Type B pancreatic cell (in vitro differentiated cells): ENCODE data around the gene VAV2. TPM values are rescaled to one million over a fixed set of nuclear protein-coding genes. Genes with fewer than 3 reads are reported as not detected.
A peak's percentile ranks its signal among the peaks of the same experiment; 100 is the strongest.

Source experiments
- DNase-seq: peaks from one replicate; pipeline ENCODE4 v3.0.0; 2021; ENCODE audit warnings: mixed read lengths; ENCODE audit not compliant: unreplicated experiment; ENCODE audit errors: extremely low spot score
- H3K27ac Mint-ChIP-seq: 2 replicates; pipeline ENCODE4 v1.8.0; 2021; ENCODE audit warnings: mild to moderate bottlenecking, mixed read lengths
- H3K27me3 Mint-ChIP-seq: 2 replicates; pipeline ENCODE4 v1.8.0; 2021; ENCODE audit warnings: mixed read lengths
- H3K36me3 Mint-ChIP-seq: 2 replicates; pipeline ENCODE4 v1.8.0; 2021; ENCODE audit warnings: mixed read lengths
- H3K4me1 Mint-ChIP-seq: one replicate; pipeline ENCODE4 v1.8.0; 2021; ENCODE audit warnings: mixed read lengths; ENCODE audit not compliant: unreplicated experiment
- H3K4me3 Mint-ChIP-seq: 2 replicates; pipeline ENCODE4 v1.8.0; 2021; ENCODE audit warnings: mild to moderate bottlenecking, mixed read lengths
- H3K9me3 Mint-ChIP-seq: 2 replicates; pipeline ENCODE4 v1.8.0; 2021; ENCODE audit warnings: mixed read lengths
- CTCF ChIP-seq: fragments of 200-600 bp; sonication (generic); conservative IDR thresholded peaks from 2 replicates; pipeline ENCODE4 v1.5.0; 2021; ENCODE audit warnings: antibody characterized with exemption, mild to moderate bottlenecking
- total RNA-seq: library from RNA; stranded (reverse); gene quantifications from 2 replicates; pipeline ENCODE4 v1.2.1, GENCODE V29; 2021; ENCODE audit warnings: low replicate concordance

The VAV2 gene
- total RNA-seq, 1 donor from 2014 or later: 39.4 TPM

- H3K9me3 Mint-ChIP-seq: no peaks in the 10 kb centered on the region
- H3K27me3 Mint-ChIP-seq: no peaks in the 10 kb centered on the region
- no peaks in the 10 kb centered on the region for H3K36me3 Mint-ChIP-seq
- DNase-seq: no peak
- no peak overlapping the region for H3K27ac Mint-ChIP-seq
- H3K4me1 Mint-ChIP-seq: no peaks in the 10 kb centered on the region
- H3K4me3 Mint-ChIP-seq: peak overlapping the region; percentile 82
- TF ChIP-seq CTCF: peak; percentile 61
Measured at GRCh38 chr9:134025606-134026541, 33.8 kb upstream of the VAV2 start.

DNA sequence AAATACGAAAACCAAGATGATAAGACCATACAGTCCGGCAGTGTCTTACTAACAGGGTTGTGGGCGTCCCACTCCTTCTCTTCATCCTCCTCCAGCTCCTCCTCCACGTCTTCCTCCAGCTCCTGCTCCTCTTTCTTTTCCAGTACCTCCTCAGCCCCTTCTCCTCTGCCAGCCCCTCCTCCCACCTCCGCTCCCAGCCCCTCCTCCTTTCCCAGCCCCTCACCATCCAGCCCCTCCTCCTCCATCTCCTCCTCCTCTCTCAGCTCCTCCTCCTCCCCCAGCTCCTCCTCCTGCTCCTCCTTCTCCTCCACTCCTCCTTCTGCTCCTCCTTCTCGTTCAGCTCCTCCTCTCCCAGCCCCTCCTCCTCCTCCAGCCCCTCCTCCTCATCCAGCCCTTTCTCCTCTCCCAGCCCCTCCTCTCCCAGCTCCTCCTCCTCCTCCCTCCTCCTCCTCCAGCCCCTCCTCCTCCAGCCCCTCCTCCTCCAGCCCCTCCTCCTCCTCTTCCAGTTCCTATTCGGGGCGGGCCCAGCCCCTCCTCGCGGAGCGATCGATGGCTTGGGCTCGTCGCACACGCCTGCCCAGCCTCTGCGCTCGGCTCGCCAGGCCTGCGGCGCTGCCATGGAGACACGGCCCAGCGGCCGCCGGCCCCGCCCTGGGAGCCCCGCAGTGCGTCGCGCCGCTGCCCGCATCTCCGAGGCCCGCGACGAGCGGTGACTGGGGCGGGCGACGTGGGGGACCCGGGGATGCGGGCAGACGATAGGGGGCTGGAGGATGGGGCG lies 32.9 kb upstream of the VAV2 start, which contains the start of gene BRD3OS:
Gene BRD3OS, plus strand, starts transcription at position 654 of the 778 bp plus-strand sequence. CDS start 1,267 bp downstream, outside the sequence.
- peak; percentile 94 for DNase-seq
- TF ChIP-seq CTCF: no peak
- Mint-ChIP-seq H3K27me3 (no peaks in the 10 kb centered on the region), H3K27ac (no peak within 1 kb of the TSS), H3K36me3 (no peaks in the 10 kb centered on the region), H3K4me1 (no peaks in the 10 kb centered on the region), H3K9me3 (no peaks in the 10 kb centered on the region), H3K4me3 (peak within 1 kb of the TSS; percentile 82)

DNA sequence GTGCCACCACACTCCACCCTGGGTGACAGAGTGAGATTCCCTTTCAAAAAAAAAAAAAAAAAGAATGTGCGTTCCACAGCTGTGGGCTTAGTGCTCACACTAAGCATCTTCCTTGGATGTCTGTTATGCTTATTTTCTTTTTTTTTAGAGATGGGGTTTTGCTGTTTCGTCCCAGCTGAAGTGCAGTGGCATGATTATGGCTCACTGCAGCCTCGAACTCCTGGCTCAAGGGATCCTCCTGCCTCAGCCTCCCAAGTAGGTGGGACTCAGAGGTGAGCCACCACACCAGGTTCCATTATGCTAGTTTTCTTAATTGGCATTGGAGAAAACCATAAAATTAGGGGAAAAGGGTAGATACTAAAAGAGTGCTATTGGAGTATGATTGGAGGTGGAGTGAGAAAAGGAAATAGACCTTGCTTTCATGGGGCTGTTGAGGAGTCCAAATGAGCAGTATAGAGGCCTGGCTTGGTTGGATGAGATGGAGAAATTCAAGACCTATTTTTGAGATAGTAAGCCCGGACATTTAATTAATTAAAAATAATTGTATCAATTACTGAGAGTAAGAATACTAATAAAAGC lies 32.2 kb upstream of the VAV2 start:
- H3K9me3 Mint-ChIP-seq: no peaks in the 10 kb centered on the region
- no peaks in the 10 kb centered on the region for H3K4me1 Mint-ChIP-seq
- peak overlapping the region; percentile 66 for H3K4me3 Mint-ChIP-seq
- no peaks in the 10 kb centered on the region for H3K36me3 Mint-ChIP-seq
- H3K27me3 Mint-ChIP-seq: no peaks in the 10 kb centered on the region
- TF ChIP-seq CTCF: no peak
- H3K27ac Mint-ChIP-seq: no peak overlapping the region
- DNase-seq: no peak

- Mint-ChIP-seq H3K4me1 (no peaks in the 10 kb centered on the region), H3K9me3 (no peaks in the 10 kb centered on the region), H3K36me3 (no peaks in the 10 kb centered on the region), H3K27me3 (no peaks in the 10 kb centered on the region), H3K4me3 (no peak overlapping the region), H3K27ac (peak overlapping the region; percentile 57)
- TF ChIP-seq CTCF: no peak
- no peak for DNase-seq
Measured at GRCh38 chr9:134014946-134015345, 22.8 kb upstream of the VAV2 start.

DNA sequence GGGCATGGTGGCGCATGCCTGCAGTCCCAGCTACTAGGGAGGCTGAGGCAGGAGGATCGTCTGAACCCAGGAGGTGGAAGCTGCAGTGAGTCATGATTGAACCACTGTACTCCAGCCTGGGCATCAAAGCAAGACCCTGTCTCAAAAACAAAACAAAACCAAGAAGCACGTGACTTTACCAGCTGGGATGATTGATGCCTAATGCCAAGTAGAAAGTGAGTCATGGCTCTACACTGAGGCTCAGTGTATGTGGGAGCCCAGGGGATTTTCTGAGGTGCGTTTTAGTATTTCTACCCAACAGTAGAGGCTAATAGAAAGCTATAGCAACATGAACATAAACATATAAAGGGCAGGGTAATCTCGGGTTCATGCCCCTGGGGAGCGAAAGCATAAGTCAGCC lies 19.3 kb upstream of the VAV2 start:
- H3K9me3 Mint-ChIP-seq: no peaks in the 10 kb centered on the region
- no peak for TF ChIP-seq CTCF
- no peaks in the 10 kb centered on the region for H3K36me3 Mint-ChIP-seq
- peaks cover 3% of the 10 kb centered on the region for H3K27me3 Mint-ChIP-seq
- no peaks in the 10 kb centered on the region for H3K4me1 Mint-ChIP-seq
- no peak for DNase-seq
- H3K4me3 Mint-ChIP-seq: no peak overlapping the region
- no peak overlapping the region for H3K27ac Mint-ChIP-seq
